IPS DF 6.9 (cell line): ENCODE results near the gene ZRANB1.

ENCODE experiments used
- DNase-seq: peaks from one replicate; pipeline ENCODE4 v3.0.0-alpha.2; 2013; ENCODE audit warnings: low read depth, low spot score
- H3K27ac ChIP-seq: one replicate; pipeline ENCODE4 v1.5.1; 2013; ENCODE audit warnings: low read length, control low read depth
- H3K27me3 ChIP-seq: 2 replicates; pipeline ENCODE4 v1.6.1; 2013; ENCODE audit warnings: mild to moderate bottlenecking, low read length; ENCODE audit not compliant: control insufficient read depth, insufficient read depth
- H3K36me3 ChIP-seq: 2 replicates; pipeline ENCODE4 v1.6.1; 2013; ENCODE audit warnings: low read length; ENCODE audit not compliant: control insufficient read depth, insufficient read depth
- H3K4me1 ChIP-seq: 2 replicates; pipeline ENCODE4 v1.6.1; 2013; ENCODE audit warnings: low read length; ENCODE audit not compliant: control insufficient read depth, insufficient read depth
- H3K4me3 ChIP-seq: 2 replicates; pipeline ENCODE4 v1.5.1; 2013; ENCODE audit warnings: mild to moderate bottlenecking, low read length
- H3K9me3 ChIP-seq: 2 replicates; pipeline ENCODE4 v1.6.1; 2013; ENCODE audit warnings: low read length, inconsistent platforms; ENCODE audit not compliant: control insufficient read depth, insufficient read depth
- WGBS: extraction: QIAGEN DNeasy Blood & Tissue Kit; methylation state at CpG from one replicate; pipeline ENCODE4 v1.1.7; 2013; ENCODE audit warnings: mixed read lengths, missing lambda C conversion rate; ENCODE audit not compliant: insufficient read length, insufficient coverage; 5-methylcytosine and 5-hydroxymethylcytosine counted together

Gene ZRANB1

GRCh38 chr10:125026974-125027735 lies 85.2 kb downstream of the ZRANB1 start:
- Histone ChIP-seq H3K36me3 (peaks cover 16% of the 10 kb centered on the region), H3K4me1 (peaks cover 3% of the 10 kb centered on the region; the same call in 1 of the 2 replicates), H3K4me3 (no peak overlapping the region), H3K27ac (no peak overlapping the region), H3K27me3 (no peaks in the 10 kb centered on the region), H3K9me3 (no peaks in the 10 kb centered on the region)
- WGBS, result no CpG with 5 or more reads among the region's 40 CpGs
- no peak for DNase-seq

- Histone ChIP-seq H3K4me1 (peaks cover 5% of the 10 kb centered on the region; the same call in 1 of the 2 replicates), H3K27me3 (no peaks in the 10 kb centered on the region), H3K36me3 (peaks cover 16% of the 10 kb centered on the region), H3K4me3 (no peak overlapping the region), H3K9me3 (no peaks in the 10 kb centered on the region), H3K27ac (no peak overlapping the region)
- WGBS, result no CpG with 5 or more reads among the region's 17 CpGs
- no peak for DNase-seq
These were observed 86.2 kb downstream of the ZRANB1 start for GRCh38 chr10:125027871-125028869.

- DNase-seq, result no peak
These were observed 87.8 kb downstream of the ZRANB1 start for GRCh38 chr10:125029584-125030242.

GRCh38 chr10:125030567-125031197 lies 88.8 kb downstream of the ZRANB1 start:
- Histone ChIP-seq H3K4me1 (peaks cover 5% of the 10 kb centered on the region; the same call in 1 of the 2 replicates), H3K27me3 (no peaks in the 10 kb centered on the region), H3K4me3 (no peak overlapping the region), H3K36me3 (peaks cover 15% of the 10 kb centered on the region), H3K9me3 (no peaks in the 10 kb centered on the region), H3K27ac (no peak overlapping the region)
- no CpG with 5 or more reads among the region's 10 CpGs for WGBS
- DNase-seq, result no peak

More at GRCh38 chr10:125029584-125030242, 87.8 kb downstream of the ZRANB1 start:
- Histone ChIP-seq H3K36me3 (peaks cover 13% of the 10 kb centered on the region), H3K4me1 (peaks cover 5% of the 10 kb centered on the region; the same call in 1 of the 2 replicates), H3K27me3 (no peaks in the 10 kb centered on the region), H3K9me3 (no peaks in the 10 kb centered on the region), H3K4me3 (no peak overlapping the region), H3K27ac (no peak overlapping the region)
- no CpG with 5 or more reads among the region's 7 CpGs for WGBS

GRCh38 chr10:125032474-125033020 lies 90.6 kb downstream of the ZRANB1 start:
- Histone ChIP-seq H3K9me3 (no peaks in the 10 kb centered on the region), H3K4me1 (peaks cover 9% of the 10 kb centered on the region; the same call in 1 of the 2 replicates), H3K27me3 (no peaks in the 10 kb centered on the region), H3K36me3 (peaks cover 2% of the 10 kb centered on the region; the same call in 1 of the 2 replicates), H3K4me3 (no peak overlapping the region), H3K27ac (no peak overlapping the region)
- no CpG with 5 or more reads among the region's 15 CpGs for WGBS
- no peak for DNase-seq

GRCh38 chr10:125033146-125033924 lies 91.4 kb downstream of the ZRANB1 start:
- Histone ChIP-seq H3K4me1 (peaks cover 9% of the 10 kb centered on the region; the same call in 1 of the 2 replicates), H3K27me3 (no peaks in the 10 kb centered on the region), H3K4me3 (no peak overlapping the region), H3K9me3 (no peaks in the 10 kb centered on the region), H3K27ac (no peak overlapping the region), H3K36me3 (peaks cover 2% of the 10 kb centered on the region; the same call in 1 of the 2 replicates)
- no peak for DNase-seq
- WGBS, result no CpG with 5 or more reads among the region's 27 CpGs

GRCh38 chr10:125034675-125035074 lies 92.8 kb downstream of the ZRANB1 start:
- peaks cover 11% of the 10 kb centered on the region for H3K4me1 ChIP-seq
- H3K36me3 ChIP-seq, result peaks cover 2% of the 10 kb centered on the region; the same call in 1 of the 2 replicates
- WGBS, result no CpG with 5 or more reads among the region's 3 CpGs
- H3K4me3 ChIP-seq, result no peak overlapping the region
- H3K27me3 ChIP-seq, result no peaks in the 10 kb centered on the region
- DNase-seq, result no peak
- no peaks in the 10 kb centered on the region for H3K9me3 ChIP-seq
- H3K27ac ChIP-seq, result no peak overlapping the region

- WGBS, result no CpG with 5 or more reads among the region's 11 CpGs
- peaks cover 13% of the 10 kb centered on the region for H3K4me1 ChIP-seq
- no peak for DNase-seq
- no peaks in the 10 kb centered on the region for H3K27me3 ChIP-seq
- no peaks in the 10 kb centered on the region for H3K9me3 ChIP-seq
- H3K4me3 ChIP-seq, result no peak overlapping the region
- H3K27ac ChIP-seq, result no peak overlapping the region
- H3K36me3 ChIP-seq, result peaks cover 2% of the 10 kb centered on the region; the same call in 1 of the 2 replicates
These were observed 93.2 kb downstream of the ZRANB1 start for GRCh38 chr10:125035136-125035535.
